K562 (cell line): ENCODE results near the gene MYH3. TPM values are rescaled to one million over a fixed set of nuclear protein-coding genes. Genes with fewer than 3 reads are reported as not detected.

Experiments used
- ATAC-seq: fragments of 200-7000 bp; cut with Tn5 transposase; 3 replicates; pipeline ENCODE4 v1.9.1; 2020; ENCODE audit warnings: moderate library complexity
- BruUV-seq: library from RNA; stranded (reverse); fragments of 400-500 nt; replicated peaks from 2 replicates; lab custom pipeline; 2021; lab: Mats Ljungman, UMichigan
- CTCF ChIA-PET: fragments of 300-600 bp; formaldehyde crosslinking; extraction: SDS; loops from one replicate; lab custom pipeline; 2021; ENCODE audit warnings: low intra/inter-chr PET ratio; lab: Yijun Ruan, JAX
- POLR2A ChIA-PET: fragments of 300-600, 350-650 bp; sonication (Branson Sonifier 250); formaldehyde crosslinking; extraction: SDS; loops from one replicate; lab custom pipeline; 2021; ENCODE audit warnings: antibody characterized with exemption, inconsistent platforms; lab: Yijun Ruan, JAX
- DNase-seq, 4 experiments: peaks; one replicate each; pipeline versions ENCODE4 v3.0.0 to v3.0.0-alpha.2; 2011 to 2018; ENCODE audit warnings: low spot score in 3 of 4, mixed read lengths in 3 of 4; ENCODE audit errors: extremely low read depth in 1 of 4
- FAIRE-seq: peaks from 2 replicates; lab custom pipeline; 2011; peaks lifted over from hg19 to GRCh38; lab: Jason Lieb, UNC
- H2AFZ ChIP-seq: 2 replicates; pipeline ENCODE4 v1.6.0; 2011; ENCODE audit warnings: low read depth, low read length, control low read depth, inconsistent platforms
- H3K27ac ChIP-seq: fragments of 200-600 bp; 3 replicates; pipeline ENCODE4 v1.8.0; 2011; ENCODE audit warnings: low read depth, mild to moderate bottlenecking, control low read depth, inconsistent platforms, low read length, moderate library complexity, mixed read lengths; ENCODE audit errors: extremely low read depth
- H3K27me3 ChIP-seq, 2 experiments: fragments of 300-600 bp in 1 of 2; 2 replicates in 1 of 2; 3 replicates in 1 of 2; pipeline versions ENCODE4 v1.6.0 to v1.8.0; 2011; ENCODE audit warnings: inconsistent platforms in 2 of 2, low read length in 2 of 2, mild to moderate bottlenecking in 1 of 2, mixed read lengths in 1 of 2, moderate library complexity in 1 of 2; ENCODE audit not compliant: control insufficient read depth in 2 of 2, insufficient read depth in 2 of 2
- H3K36me3 ChIP-seq: fragments of 300-600 bp; 3 replicates; pipeline ENCODE4 v1.8.0; 2011; ENCODE audit warnings: mild to moderate bottlenecking, low read length, inconsistent platforms; ENCODE audit not compliant: control insufficient read depth, insufficient read depth
- H3K4me1 ChIP-seq, 2 experiments: fragments of 200-600 bp in 1 of 2; replicated peaks in 1 of 2; 2 replicates in 1 of 2; 3 replicates in 1 of 2; pipeline versions ENCODE4 v1.5.1 to v1.8.0; 2011; ENCODE audit warnings: inconsistent platforms in 2 of 2, low read length in 2 of 2, mild to moderate bottlenecking in 1 of 2, mixed read lengths in 1 of 2, moderate library complexity in 1 of 2; ENCODE audit not compliant: control insufficient read depth in 2 of 2, insufficient read depth in 2 of 2
- H3K4me2 ChIP-seq: 2 replicates; pipeline ENCODE4 v1.6.1; 2011; ENCODE audit warnings: low read length, control low read depth, inconsistent platforms, mixed read lengths; ENCODE audit not compliant: insufficient read depth
- H3K4me3 ChIP-seq: fragments of 200-600 bp; sonication (generic), shearing (Covaris generic); 2 replicates; pipeline ENCODE4 v1.5.1; 2016; ENCODE audit warnings: control low read depth, inconsistent platforms
- H3K79me2 ChIP-seq: fragments of 200-600 bp; 3 replicates; pipeline ENCODE4 v1.8.0; 2011; ENCODE audit warnings: low read length, inconsistent platforms; ENCODE audit not compliant: control insufficient read depth, insufficient read depth
- H3K9ac ChIP-seq, 2 experiments: 2 replicates each; pipeline versions ENCODE4 v1.6.0 to v1.6.1; 2011; ENCODE audit warnings: low read depth in 2 of 2, low read length in 2 of 2, control low read depth in 1 of 2, inconsistent platforms in 1 of 2, mild to moderate bottlenecking in 1 of 2, mixed read lengths in 1 of 2; ENCODE audit not compliant: insufficient read depth in 1 of 2
- H3K9me1 ChIP-seq: one replicate; pipeline ENCODE4 v1.6.0; 2011; ENCODE audit warnings: inconsistent platforms, mild to moderate bottlenecking, low read length, moderate library complexity; ENCODE audit not compliant: control insufficient read depth, insufficient read depth
- H3K9me3 ChIP-seq: replicated peaks from 2 replicates; pipeline ENCODE4 v1.5.1; 2011; ENCODE audit warnings: low read depth, low read length, inconsistent platforms; ENCODE audit not compliant: control insufficient read depth, insufficient read depth
- H4K20me1 ChIP-seq: replicated peaks from 2 replicates; pipeline ENCODE4 v1.6.1; 2011; ENCODE audit warnings: low read length, inconsistent platforms, mixed read lengths; ENCODE audit not compliant: control insufficient read depth, insufficient read depth
- IRF9 ChIP-seq: fragments of 450-650 bp; IDR thresholded peaks from 2 replicates; pipeline ENCODE4 v1.6.1; 2016; ENCODE audit warnings: missing biosample characterization, missing genetic modification characterization
- NFRKB ChIP-seq: fragments of 450-650 bp; IDR thresholded peaks from 2 replicates; pipeline ENCODE4 v1.6.1; 2016; ENCODE audit warnings: low read depth
- SAFB ChIP-seq: fragments of 200-400 bp; formaldehyde crosslinking; IDR thresholded peaks from 2 replicates; pipeline ENCODE4 v1.6.1; 2017; ENCODE audit warnings: low read depth, low read length, borderline replicate concordance
- WGBS: fragments of 100-300 bp; shearing (Covaris generic); methylation state at CpG from one replicate; pipeline ENCODE4 v1.1.6; 2016; ENCODE audit warnings: low coverage, mixed read lengths; ENCODE audit not compliant: insufficient coverage; ENCODE audit errors: missing lambda C conversion rate; 5-methylcytosine and 5-hydroxymethylcytosine counted together
- in situ Hi-C: fragments of 300-500 bp; cut with MboI; formaldehyde crosslinking; loops from 4 replicates; pipeline ENCODE4 v1.15.0; 2018; ENCODE audit warnings: inconsistent platforms, mixed read lengths
- intact Hi-C: fragments of 100-400 bp; cut with micrococcal nuclease; formaldehyde crosslinking; loops from 2 replicates; pipeline ENCODE4 v1.14.2; 2022
- polyA plus RNA-seq, 8 experiments: library from polyadenylated mRNA; depleted of rRNA in 4 of 8; stranded (reverse) in 5 of 8; unstranded in 3 of 8; fragments of >200 nt; fragmentation: Nextera tagmentation in 2 of 8; fragmentation: Illumina TruSeq in 1 of 8; extraction: Ambion mirVana in 2 of 8; extraction: Trizol in 1 of 8; gene quantifications; 2 replicates each; pipeline versions ENCODE4 v1.2.1 to v1.2.3, GENCODE V29; 2011 to 2014; ENCODE audit warnings: inconsistent platforms in 1 of 8, missing spikeins in 1 of 8
- total RNA-seq, 7 experiments: library from RNA; depleted of rRNA in 6 of 7; stranded (reverse); fragments of >200 nt in 6 of 7; fragmentation: Illumina TruSeq in 2 of 7; extraction: Trizol in 2 of 7; gene quantifications; 2 replicates each; pipeline versions ENCODE4 v1.2.1 to v1.2.3, GENCODE V29; 2011 to 2021; ENCODE audit warnings: low replicate concordance in 1 of 7
- TF ChIP-seq, protein P1 (sequence below): fragments of 450-650 bp; IDR thresholded peaks from 2 replicates; pipeline ENCODE4 v1.6.1; 2018; ENCODE audit not compliant: partially characterized antibody
- TF ChIP-seq, protein P2 (sequence below): fragments of 450-650 bp; IDR thresholded peaks from 2 replicates; pipeline ENCODE4 v1.6.1; 2017; ENCODE audit warnings: antibody characterized with exemption, mild to moderate bottlenecking

MYH3 gene
- total and polyA plus RNA-seq, 9 of the 15 experiments (the other 6 are each of a cell fraction or from before 2014, with no cell fraction given), result 0.24 to 0.75 (median 0.40) TPM; not detected in 1

DNA sequence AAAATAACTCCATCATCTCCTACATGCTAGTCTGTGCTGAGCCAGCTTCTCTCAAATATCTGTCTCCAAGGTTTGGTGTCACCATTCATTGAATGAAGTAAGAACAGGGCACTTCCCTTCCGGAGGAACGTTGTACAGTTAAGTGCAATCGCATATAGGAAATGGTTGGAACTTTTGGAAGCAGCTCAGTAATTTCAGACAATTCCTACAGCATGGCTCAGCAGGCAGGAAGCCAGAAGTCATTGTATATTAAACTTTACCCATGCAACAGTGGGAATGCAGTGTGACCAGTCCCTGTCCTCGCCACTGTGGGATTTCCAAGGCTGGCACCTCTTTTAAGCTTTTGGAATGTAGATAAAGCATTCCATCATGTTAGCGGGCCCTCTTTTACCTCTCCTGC is 56.5 kb downstream of the MYH3 start (continued):
- TF ChIP-seq, protein P1, sequence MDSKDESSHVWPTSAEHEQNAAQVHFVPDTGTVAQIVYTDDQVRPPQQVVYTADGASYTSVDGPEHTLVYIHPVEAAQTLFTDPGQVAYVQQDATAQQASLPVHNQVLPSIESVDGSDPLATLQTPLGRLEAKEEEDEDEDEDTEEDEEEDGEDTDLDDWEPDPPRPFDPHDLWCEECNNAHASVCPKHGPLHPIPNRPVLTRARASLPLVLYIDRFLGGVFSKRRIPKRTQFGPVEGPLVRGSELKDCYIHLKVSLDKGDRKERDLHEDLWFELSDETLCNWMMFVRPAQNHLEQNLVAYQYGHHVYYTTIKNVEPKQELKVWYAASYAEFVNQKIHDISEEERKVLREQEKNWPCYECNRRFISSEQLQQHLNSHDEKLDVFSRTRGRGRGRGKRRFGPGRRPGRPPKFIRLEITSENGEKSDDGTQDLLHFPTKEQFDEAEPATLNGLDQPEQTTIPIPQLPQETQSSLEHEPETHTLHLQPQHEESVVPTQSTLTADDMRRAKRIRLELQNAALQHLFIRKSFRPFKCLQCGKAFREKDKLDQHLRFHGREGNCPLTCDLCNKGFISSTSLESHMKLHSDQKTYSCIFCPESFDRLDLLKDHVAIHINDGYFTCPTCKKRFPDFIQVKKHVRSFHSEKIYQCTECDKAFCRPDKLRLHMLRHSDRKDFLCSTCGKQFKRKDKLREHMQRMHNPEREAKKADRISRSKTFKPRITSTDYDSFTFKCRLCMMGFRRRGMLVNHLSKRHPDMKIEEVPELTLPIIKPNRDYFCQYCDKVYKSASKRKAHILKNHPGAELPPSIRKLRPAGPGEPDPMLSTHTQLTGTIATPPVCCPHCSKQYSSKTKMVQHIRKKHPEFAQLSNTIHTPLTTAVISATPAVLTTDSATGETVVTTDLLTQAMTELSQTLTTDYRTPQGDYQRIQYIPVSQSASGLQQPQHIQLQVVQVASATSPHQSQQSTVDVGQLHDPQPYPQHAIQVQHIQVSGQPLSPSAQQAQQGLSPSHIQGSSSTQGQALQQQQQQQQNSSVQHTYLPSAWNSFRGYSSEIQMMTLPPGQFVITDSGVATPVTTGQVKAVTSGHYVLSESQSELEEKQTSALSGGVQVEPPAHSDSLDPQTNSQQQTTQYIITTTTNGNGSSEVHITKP, result no peak

- DNase-seq (no peak), ATAC-seq (no peak), FAIRE-seq (no peak)
- no peaks in the 10 kb centered on the region for H3K36me3 ChIP-seq
- 11% methylated on average over 2 of the region's 2 CpGs for WGBS
- ChIA-PET POLR2A (no interaction called here), CTCF (no interaction called here)
- H3K27me3 ChIP-seq, result no peaks in the 10 kb centered on the region
- no peak overlapping the region for H3K27ac ChIP-seq
- H3K79me2 ChIP-seq, result no peaks in the 10 kb centered on the region
- H3K4me2 ChIP-seq, result no peak overlapping the region
- H3K9me3 ChIP-seq, result no peaks in the 10 kb centered on the region
- H3K9ac ChIP-seq, result no peak overlapping the region
- intact Hi-C loops (no loop called here), in situ Hi-C loops (no loop called here)
- no peaks in the 10 kb centered on the region for H3K4me1 ChIP-seq
- H2AFZ ChIP-seq, result no peak overlapping the region
- H3K9me1 ChIP-seq, result no peaks in the 10 kb centered on the region
- H3K4me3 ChIP-seq, result no peak overlapping the region
- TF ChIP-seq IRF9 (tag) (no peak), SAFB (no peak), NFRKB (no peak)
- TF ChIP-seq, protein P2, sequence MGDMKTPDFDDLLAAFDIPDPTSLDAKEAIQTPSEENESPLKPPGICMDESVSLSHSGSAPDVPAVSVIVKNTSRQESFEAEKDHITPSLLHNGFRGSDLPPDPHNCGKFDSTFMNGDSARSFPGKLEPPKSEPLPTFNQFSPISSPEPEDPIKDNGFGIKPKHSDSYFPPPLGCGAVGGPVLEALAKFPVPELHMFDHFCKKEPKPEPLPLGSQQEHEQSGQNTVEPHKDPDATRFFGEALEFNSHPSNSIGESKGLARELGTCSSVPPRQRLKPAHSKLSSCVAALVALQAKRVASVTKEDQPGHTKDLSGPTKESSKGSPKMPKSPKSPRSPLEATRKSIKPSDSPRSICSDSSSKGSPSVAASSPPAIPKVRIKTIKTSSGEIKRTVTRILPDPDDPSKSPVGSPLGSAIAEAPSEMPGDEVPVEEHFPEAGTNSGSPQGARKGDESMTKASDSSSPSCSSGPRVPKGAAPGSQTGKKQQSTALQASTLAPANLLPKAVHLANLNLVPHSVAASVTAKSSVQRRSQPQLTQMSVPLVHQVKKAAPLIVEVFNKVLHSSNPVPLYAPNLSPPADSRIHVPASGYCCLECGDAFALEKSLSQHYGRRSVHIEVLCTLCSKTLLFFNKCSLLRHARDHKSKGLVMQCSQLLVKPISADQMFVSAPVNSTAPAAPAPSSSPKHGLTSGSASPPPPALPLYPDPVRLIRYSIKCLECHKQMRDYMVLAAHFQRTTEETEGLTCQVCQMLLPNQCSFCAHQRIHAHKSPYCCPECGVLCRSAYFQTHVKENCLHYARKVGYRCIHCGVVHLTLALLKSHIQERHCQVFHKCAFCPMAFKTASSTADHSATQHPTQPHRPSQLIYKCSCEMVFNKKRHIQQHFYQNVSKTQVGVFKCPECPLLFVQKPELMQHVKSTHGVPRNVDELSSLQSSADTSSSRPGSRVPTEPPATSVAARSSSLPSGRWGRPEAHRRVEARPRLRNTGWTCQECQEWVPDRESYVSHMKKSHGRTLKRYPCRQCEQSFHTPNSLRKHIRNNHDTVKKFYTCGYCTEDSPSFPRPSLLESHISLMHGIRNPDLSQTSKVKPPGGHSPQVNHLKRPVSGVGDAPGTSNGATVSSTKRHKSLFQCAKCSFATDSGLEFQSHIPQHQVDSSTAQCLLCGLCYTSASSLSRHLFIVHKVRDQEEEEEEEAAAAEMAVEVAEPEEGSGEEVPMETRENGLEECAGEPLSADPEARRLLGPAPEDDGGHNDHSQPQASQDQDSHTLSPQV, result no peak
- H4K20me1 ChIP-seq, result no peaks in the 10 kb centered on the region
- BruUV-seq, result no TSS peak
Observed at GRCh38 chr17:10598621-10599020, 58.5 kb downstream of the MYH3 start.
